HCT116 (cell line): Measurements from ENCODE around the gene DBP. TPM values are rescaled to one million over a fixed set of nuclear protein-coding genes. Genes with fewer than 3 reads are reported as not detected.

Experiments used
- ATAC-seq: fragments of 200-7000 bp; cut with Tn5 transposase; 2 replicates; pipeline ENCODE4 v1.9.1; 2020; ENCODE audit warnings: mild to moderate bottlenecking, moderate library complexity
- BruUV-seq: library from RNA; stranded (reverse); fragments of 400-500 nt; replicated peaks from 2 replicates; lab custom pipeline; 2021; lab: Mats Ljungman, UMichigan
- CTCF ChIA-PET: fragments of 300-600 bp; sonication (Branson Sonifier 250); formaldehyde crosslinking; loops from one replicate; lab custom pipeline; 2021; ENCODE audit warnings: antibody characterized with exemption; lab: Charles Lee
- POLR2A ChIA-PET: fragments of 300-600, 350-600 bp; sonication (Branson Sonifier 250); formaldehyde crosslinking; loops from one replicate; lab custom pipeline; 2021; ENCODE audit warnings: antibody characterized with exemption; lab: Charles Lee
- RAD21 ChIA-PET, 2 experiments: fragments of 300-600 bp; sonication (Branson Sonifier 250); formaldehyde crosslinking; loops; one replicate each; lab custom pipeline; 2023; ENCODE audit warnings: low total read pairs in 2 of 2; ENCODE audit not compliant: uncharacterized antibody in 2 of 2, unreplicated experiment in 2 of 2, low non-redundant PET in 1 of 2; lab: Charles Lee
- DNase-seq: peaks from one replicate; pipeline ENCODE4 v3.0.0-alpha.2; 2010; ENCODE audit warnings: low read depth, low spot score
- H2AFZ ChIP-seq: fragments of 200-600 bp; shearing (Covaris generic), sonication (generic); 2 replicates; pipeline ENCODE4 v1.6.1; 2017; ENCODE audit warnings: low read depth, mixed run types, mixed read lengths, antibody characterized with exemption, low read length; ENCODE audit not compliant: poor library complexity, severe bottlenecking
- H3K27ac ChIP-seq: 2 replicates; pipeline ENCODE4 v1.5.1; 2012; ENCODE audit warnings: low read depth, low read length
- H3K27me3 ChIP-seq: fragments of 200-600 bp; sonication (generic); 2 replicates; pipeline ENCODE4 v1.6.1; 2016; ENCODE audit warnings: mixed run types, low read length, mixed read lengths; ENCODE audit not compliant: insufficient read depth
- H3K36me3 ChIP-seq, 2 experiments: fragments of 200-500 bp in 1 of 2; fragments of 200-600 bp in 1 of 2; sonication (Bioruptor generic) in 1 of 2; sonication (generic) in 1 of 2; 2 replicates each; pipeline versions ENCODE4 v1.5.1 to v1.6.1; 2014 to 2016; ENCODE audit warnings: low read length in 2 of 2, inconsistent platforms in 1 of 2, mixed read lengths in 1 of 2, mixed run types in 1 of 2; ENCODE audit not compliant: insufficient read depth in 2 of 2, control insufficient read depth in 1 of 2
- H3K4me1 ChIP-seq, 2 experiments: fragments of 200-600 bp in 1 of 2; sonication (generic) in 1 of 2; 2 replicates each; pipeline versions ENCODE4 v1.5.1 to v1.6.1; 2012 to 2017; ENCODE audit warnings: low read length in 2 of 2, inconsistent platforms in 1 of 2, mild to moderate bottlenecking in 1 of 2, mixed read lengths in 1 of 2, mixed run types in 1 of 2, moderate library complexity in 1 of 2; ENCODE audit not compliant: insufficient read depth in 2 of 2, control insufficient read depth in 1 of 2
- H3K4me2 ChIP-seq: fragments of 200-600 bp; sonication (generic); 2 replicates; pipeline ENCODE4 v1.6.1; 2017; ENCODE audit warnings: mixed run types, low read length, mixed read lengths
- H3K4me3 ChIP-seq, 2 experiments: fragments of 200-600 bp in 1 of 2; sonication (generic) in 1 of 2; replicated peaks in 1 of 2; 2 replicates each; pipeline ENCODE4 v1.5.1; 2011 to 2016; ENCODE audit warnings: low read length in 2 of 2, control low read depth in 1 of 2, low read depth in 1 of 2, mild to moderate bottlenecking in 1 of 2, mixed read lengths in 1 of 2, mixed run types in 1 of 2
- H3K79me2 ChIP-seq: fragments of 200-600 bp; sonication (generic); 2 replicates; pipeline ENCODE4 v1.6.1; 2017; ENCODE audit warnings: mild to moderate bottlenecking, mixed run types, low read length, moderate library complexity, mixed read lengths; ENCODE audit not compliant: insufficient read depth
- H3K9ac ChIP-seq: fragments of 200-600 bp; sonication (generic); 2 replicates; pipeline ENCODE4 v1.6.1; 2016; ENCODE audit warnings: low read length, mixed read lengths
- H3K9me2 ChIP-seq: fragments of 200-600 bp; sonication (generic), shearing (Covaris generic); 2 replicates; pipeline ENCODE4 v1.6.1; 2017; ENCODE audit warnings: mixed run types, mild to moderate bottlenecking, moderate library complexity; ENCODE audit not compliant: insufficient read depth
- H3K9me3 ChIP-seq, 2 experiments: fragments of 200-500 bp in 1 of 2; fragments of 200-600 bp in 1 of 2; sonication (Bioruptor generic) in 1 of 2; sonication (generic) in 1 of 2; 2 replicates each; pipeline ENCODE4 v1.6.1; 2014 to 2017; ENCODE audit warnings: low read length in 2 of 2, mixed read lengths in 2 of 2, inconsistent platforms in 1 of 2, low read depth in 1 of 2, mild to moderate bottlenecking in 1 of 2, mixed run types in 1 of 2, moderate library complexity in 1 of 2; ENCODE audit not compliant: control insufficient read depth in 1 of 2, insufficient read depth in 1 of 2
- H4K20me1 ChIP-seq: fragments of 200-600 bp; sonication (generic), shearing (Covaris generic); 2 replicates; pipeline ENCODE4 v1.6.1; 2017; ENCODE audit warnings: mixed run types, mild to moderate bottlenecking, moderate library complexity; ENCODE audit not compliant: insufficient read depth
- EGR1 ChIP-seq: IDR thresholded peaks from 2 replicates; pipeline ENCODE4 v1.6.1; 2012; ENCODE audit warnings: low read depth
- JUND ChIP-seq: IDR thresholded peaks from 2 replicates; pipeline ENCODE4 v1.6.1; 2012
- RAD21 ChIP-seq: IDR thresholded peaks from 2 replicates; pipeline ENCODE4 v1.6.1; 2012; ENCODE audit warnings: low read depth, mild to moderate bottlenecking
- TCF7L2 ChIP-seq: IDR thresholded peaks from 2 replicates; pipeline ENCODE4 v1.7.0; 2011; ENCODE audit warnings: borderline replicate concordance, inconsistent platforms; ENCODE audit not compliant: insufficient read depth, insufficient read length; ENCODE audit errors: extremely low read depth
- intact Hi-C: fragments of 100-400 bp; cut with micrococcal nuclease; formaldehyde crosslinking; loops from 2 replicates; pipeline ENCODE4 v1.10.0; 2022
- total RNA-seq: library from RNA; stranded (reverse); gene quantifications from one replicate; pipeline ENCODE4 v1.2.1, GENCODE V29; 2021; ENCODE audit not compliant: unreplicated experiment
- TF ChIP-seq, protein P1 (sequence below): IDR thresholded peaks from 2 replicates; pipeline ENCODE4 v1.6.1; 2011; ENCODE audit warnings: mild to moderate bottlenecking, low read length, moderate library complexity; ENCODE audit not compliant: insufficient replicate concordance; ENCODE audit errors: extremely low read depth

Gene DBP
- total RNA-seq, 1 experiment from 2014 or later, result 45.9 TPM

DNA sequence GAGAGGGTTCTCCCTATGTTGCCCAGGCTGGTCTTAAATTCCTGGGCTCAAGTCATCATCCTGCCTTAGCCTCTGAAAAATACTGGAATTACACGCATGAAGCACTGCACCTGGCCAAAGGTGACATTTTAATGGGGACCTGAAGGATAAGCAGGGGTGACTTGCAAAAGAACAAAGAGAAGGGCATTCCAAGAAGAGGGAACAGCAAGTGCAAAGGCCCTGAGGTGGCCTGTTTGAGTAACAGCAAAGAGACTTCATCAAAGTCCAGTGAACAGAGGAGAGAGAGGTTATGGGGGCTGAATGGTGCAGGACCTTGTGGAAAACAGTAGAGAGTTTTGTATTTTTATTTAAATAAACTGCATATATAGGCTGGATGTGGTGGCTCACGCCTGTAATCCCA lies 4.7 kb upstream of the DBP start:
- ChIA-PET CTCF (no interaction called here), RAD21 (no interaction called here), POLR2A (interaction anchor here (0.7 kb wide), 1 partner anchor 202 kb away, joined by 3 read pairs; no protein-coding TSS in a partner anchor)
- Histone ChIP-seq H3K4me1 (peaks cover 19 to 52% of the 10 kb centered on the region in 2 experiments), H3K9me3 (no peaks in the 10 kb centered on the region), H3K9ac (no peak overlapping the region), H3K4me2 (no peak overlapping the region), H3K79me2 (no peaks in the 10 kb centered on the region), H3K36me3 (no peaks in the 10 kb centered on the region), H3K4me3 (no peak overlapping the region), H3K27me3 (no peaks in the 10 kb centered on the region), H2AFZ (no peak overlapping the region), H3K9me2 (no peaks in the 10 kb centered on the region), H3K27ac (no peak overlapping the region), H4K20me1 (no peaks in the 10 kb centered on the region)
- ATAC-seq (no peak), DNase-seq (no peak)
- no peak for TF ChIP-seq RAD21
- TF ChIP-seq JUND, result no peak
- no peak for TF ChIP-seq EGR1
- TF ChIP-seq, protein P1, sequence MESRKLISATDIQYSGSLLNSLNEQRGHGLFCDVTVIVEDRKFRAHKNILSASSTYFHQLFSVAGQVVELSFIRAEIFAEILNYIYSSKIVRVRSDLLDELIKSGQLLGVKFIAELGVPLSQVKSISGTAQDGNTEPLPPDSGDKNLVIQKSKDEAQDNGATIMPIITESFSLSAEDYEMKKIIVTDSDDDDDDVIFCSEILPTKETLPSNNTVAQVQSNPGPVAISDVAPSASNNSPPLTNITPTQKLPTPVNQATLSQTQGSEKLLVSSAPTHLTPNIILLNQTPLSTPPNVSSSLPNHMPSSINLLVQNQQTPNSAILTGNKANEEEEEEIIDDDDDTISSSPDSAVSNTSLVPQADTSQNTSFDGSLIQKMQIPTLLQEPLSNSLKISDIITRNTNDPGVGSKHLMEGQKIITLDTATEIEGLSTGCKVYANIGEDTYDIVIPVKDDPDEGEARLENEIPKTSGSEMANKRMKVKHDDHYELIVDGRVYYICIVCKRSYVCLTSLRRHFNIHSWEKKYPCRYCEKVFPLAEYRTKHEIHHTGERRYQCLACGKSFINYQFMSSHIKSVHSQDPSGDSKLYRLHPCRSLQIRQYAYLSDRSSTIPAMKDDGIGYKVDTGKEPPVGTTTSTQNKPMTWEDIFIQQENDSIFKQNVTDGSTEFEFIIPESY, result no peak
- TF ChIP-seq TCF7L2, result no peak
- no TSS peak for BruUV-seq
- intact Hi-C loops, result no loop called here
